Spleen (tissue), 11 donors: ENCODE measurements around the gene GRM8. TPM values are rescaled to one million over a fixed set of nuclear protein-coding genes. Genes with fewer than 3 reads are reported as not detected.

Experiments
- DNase-seq: peaks from one replicate; pipeline ENCODE4 v3.0.0-alpha.2; 2020
- H3K27ac ChIP-seq, 8 donors: fragments of 200-600 bp; sonication (generic) in 7 of 8; 1 replicate in 4 of 8; 2 replicates in 4 of 8; pipeline versions ENCODE4 v1.5.0 to v1.8.0; 2016 to 2021; ENCODE audit warnings: inconsistent platforms in 4 of 8, mild to moderate bottlenecking in 4 of 8, moderate library complexity in 1 of 8
- H3K27me3 ChIP-seq, 7 donors: fragments of 200-600 bp; sonication (generic) in 6 of 7; replicated peaks in 1 of 7; 1 replicate in 4 of 7; 2 replicates in 3 of 7; pipeline versions ENCODE4 v1.5.0 to v1.8.0; 2016 to 2021; ENCODE audit warnings: inconsistent platforms in 3 of 7, mild to moderate bottlenecking in 1 of 7
- H3K36me3 ChIP-seq, 6 donors: fragments of 200-600 bp; sonication (generic) in 5 of 6; 1 replicate in 4 of 6; 2 replicates in 2 of 6; pipeline versions ENCODE4 v1.5.0 to v1.8.0; 2016 to 2021; ENCODE audit warnings: inconsistent platforms in 2 of 6
- H3K4me1 ChIP-seq, 6 donors: fragments of 200-600 bp; sonication (generic) in 5 of 6; 1 replicate in 3 of 6; 2 replicates in 3 of 6; pipeline versions ENCODE4 v1.5.0 to v1.8.0; 2016 to 2021; ENCODE audit warnings: inconsistent platforms in 3 of 6
- H3K4me3 ChIP-seq, 8 donors: fragments of 200-600 bp; sonication (generic) in 7 of 8; 1 replicate in 4 of 8; 2 replicates in 4 of 8; pipeline versions ENCODE4 v1.5.0 to v1.8.0; 2016 to 2021; ENCODE audit warnings: inconsistent platforms in 4 of 8, mild to moderate bottlenecking in 4 of 8, moderate library complexity in 2 of 8
- H3K9me3 ChIP-seq, 8 donors: fragments of 200-600 bp; sonication (generic) in 7 of 8; 1 replicate in 4 of 8; 2 replicates in 4 of 8; pipeline versions ENCODE4 v1.5.0 to v1.8.0; 2016 to 2021; ENCODE audit warnings: inconsistent platforms in 4 of 8
- CTCF ChIP-seq, 11 experiments: fragments of 200-600 bp in 7 of 11; fragments of 450-650 bp in 4 of 11; sonication (generic) in 4 of 11; IDR thresholded peaks in 8 of 11; conservative IDR thresholded peaks in 3 of 11; 1 replicate in 7 of 11; 2 replicates in 4 of 11; pipeline versions ENCODE4 v1.4.0 to v1.8.0; 2016 to 2021; ENCODE audit warnings: antibody characterized with exemption in 11 of 11, inconsistent platforms in 4 of 11, mild to moderate bottlenecking in 1 of 11
- POLR2A ChIP-seq, 3 donors: fragments of 450-650 bp; IDR thresholded peaks; one replicate each; pipeline ENCODE4 v1.5.1; 2017; ENCODE audit warnings: antibody characterized with exemption in 3 of 3, mild to moderate bottlenecking in 1 of 3
- POLR2AphosphoS5 ChIP-seq, 3 donors: sonication (generic); formaldehyde crosslinking; IDR thresholded peaks; one replicate each; pipeline ENCODE4 v1.5.1; 2017; ENCODE audit warnings: antibody characterized with exemption in 3 of 3
- WGBS, 5 donors: extraction: QIAGEN DNeasy Blood & Tissue Kit in 3 of 5; methylation state at CpG; one replicate each; pipeline versions ENCODE4 v1.1.5 to v1.1.7; 2013 to 2018; 5-methylcytosine and 5-hydroxymethylcytosine counted together
- intact Hi-C: fragments of 100-400 bp; cut with DNase I; formaldehyde crosslinking; loops from one replicate; pipeline ENCODE4 v1.15.0; 2023; ENCODE audit warnings: low total_unique reads
- polyA plus RNA-seq, 3 donors: library from polyadenylated mRNA; stranded (reverse); fragments of 200-250 nt; gene quantifications; one replicate each; pipeline ENCODE4 v1.2.1, GENCODE V29; 2013
- total RNA-seq, 7 donors: library from RNA; depleted of rRNA in 3 of 7; stranded (reverse); fragments of >200 nt in 3 of 7; fragmentation: NEBNext Ultra II Directional in 4 of 7; extraction: Animal tissue kit (Norgen Biotek cat#: 25700) in 4 of 7; gene quantifications; one replicate each; pipeline versions ENCODE4 v1.1.0 to v1.2.1, GENCODE V29; 2016 to 2021
- donor health status: healthy with polysubstance abuse.
- donor health status: DM: no; HTN: no; CAD: no; lungs with moderate emphysema.
- donor health status: DM: no; HTN: no; CAD: no.
- donor health status: Bipolar disorder and iron deficiency.
- donor health status: healthy.
- donor health status: DM: no; HTN: no; CAD: no.
- donor health status: DM: yes; HTN: yes; CAD: no.

The GRM8 gene
- total and polyA plus RNA-seq, 10 donors = 0.30 to 0.60 TPM; not detected in 8

GRCh38 chr7:126453104-126453503 is 799.6 kb downstream of the GRM8 start:
- no peak overlapping the region for H3K4me3 ChIP-seq
- no peaks in the 10 kb centered on the region for H3K36me3 ChIP-seq
- no peaks in the 10 kb centered on the region for H3K27me3 ChIP-seq
- DNase-seq = no peak
- no peaks in the 10 kb centered on the region for H3K9me3 ChIP-seq
- no peaks in the 10 kb centered on the region for H3K4me1 ChIP-seq
- H3K27ac ChIP-seq = no peak overlapping the region
- TF ChIP-seq CTCF (IDR thresholded peaks at IDR 0.05 in 8 of 11, conservative IDR thresholded peaks at IDR 0.05 in 3 of 11) (no peak), POLR2AphosphoS5 (IDR thresholded peaks at IDR 0.05) (no peak), POLR2A (IDR thresholded peaks at IDR 0.05) (no peak)
- 70 to 88% (median 82%) methylated on average over 3 of the region's 3 CpGs for WGBS, 5 donors
- intact Hi-C loops = no loop called here

- TF ChIP-seq POLR2A (IDR thresholded peaks at IDR 0.05) = no peak
- TF ChIP-seq POLR2AphosphoS5 (IDR thresholded peaks at IDR 0.05) = no peak
- TF ChIP-seq CTCF (IDR thresholded peaks at IDR 0.05 in 8 of 11, conservative IDR thresholded peaks at IDR 0.05 in 3 of 11) = no peak
- no peaks in the 10 kb centered on the region for H3K36me3 ChIP-seq
- DNase-seq = no peak
- WGBS, 5 donors = 22 to 54% (median 34%) methylated on average over 4 of the region's 4 CpGs
- intact Hi-C loops = no loop called here
- H3K4me1 ChIP-seq = no peaks in the 10 kb centered on the region
- H3K4me3 ChIP-seq = no peak overlapping the region
- no peak overlapping the region for H3K27ac ChIP-seq
- no peaks in the 10 kb centered on the region for H3K9me3 ChIP-seq
- no peaks in the 10 kb centered on the region for H3K27me3 ChIP-seq
Measured at GRCh38 chr7:126450269-126450671, 802.5 kb downstream of the GRM8 start.

GRCh38 chr7:126449611-126450268 is 803.0 kb downstream of the GRM8 start:
- Histone ChIP-seq H3K36me3 (no peaks in the 10 kb centered on the region), H3K27me3 (no peaks in the 10 kb centered on the region), H3K9me3 (no peaks in the 10 kb centered on the region), H3K4me3 (no peak overlapping the region), H3K4me1 (no peaks in the 10 kb centered on the region), H3K27ac (no peak overlapping the region)
- intact Hi-C loops = no loop called here
- no peak for DNase-seq
- WGBS, 5 donors = 63 to 89% (median 74%) methylated on average over 3 of the region's 3 CpGs
- no peak for TF ChIP-seq CTCF (IDR thresholded peaks at IDR 0.05 in 8 of 11, conservative IDR thresholded peaks at IDR 0.05 in 3 of 11)
- no peak for TF ChIP-seq POLR2AphosphoS5 (IDR thresholded peaks at IDR 0.05)
- TF ChIP-seq POLR2A (IDR thresholded peaks at IDR 0.05) = no peak

- WGBS, 5 donors = 70 to 90% (median 77%) methylated on average over 2 of the region's 2 CpGs
- Histone ChIP-seq H3K36me3 (no peaks in the 10 kb centered on the region), H3K4me1 (no peaks in the 10 kb centered on the region), H3K9me3 (no peaks in the 10 kb centered on the region), H3K4me3 (no peak overlapping the region), H3K27me3 (no peaks in the 10 kb centered on the region), H3K27ac (no peak overlapping the region)
- TF ChIP-seq POLR2A (IDR thresholded peaks at IDR 0.05) (no peak), POLR2AphosphoS5 (IDR thresholded peaks at IDR 0.05) (no peak), CTCF (IDR thresholded peaks at IDR 0.05 in 8 of 11, conservative IDR thresholded peaks at IDR 0.05 in 3 of 11) (no peak)
- no peak for DNase-seq
- intact Hi-C loops = no loop called here
Measured at GRCh38 chr7:126447984-126448383, 804.8 kb downstream of the GRM8 start.
